ENCODE results near the gene ADGRA1. TPM values are rescaled to one million over a fixed set of nuclear protein-coding genes. Genes with fewer than 3 reads are reported as not detected.

Gene ADGRA1
- total RNA-seq, 4 donors from 2014 or later, result 0.32 TPM; not detected in 3

GRCh38 chr10:133060466-133060865 lies 27.3 kb upstream of the ADGRA1 start:
- ATAC-seq (ENCODE audit: low FRiP score) (no peak), DNase-seq (ENCODE audit: low spot score) (no peak)
- TF ChIP-seq CTCF (IDR thresholded peaks at IDR 0.05), result no peak

GRCh38 chr10:133060881-133061280 lies 26.8 kb upstream of the ADGRA1 start:
- ATAC-seq (ENCODE audit: low FRiP score), result no peak
- TF ChIP-seq CTCF (IDR thresholded peaks at IDR 0.05), result no peak
- no peak for DNase-seq (ENCODE audit: low spot score)

- DNase-seq (ENCODE audit: low spot score), result no peak
- TF ChIP-seq CTCF (IDR thresholded peaks at IDR 0.05), result no peak
Observed at GRCh38 chr10:133061296-133062038, 26.3 kb upstream of the ADGRA1 start.

GRCh38 chr10:133062085-133062484 lies 25.6 kb upstream of the ADGRA1 start:
- TF ChIP-seq CTCF (IDR thresholded peaks at IDR 0.05), result no peak
- ATAC-seq (ENCODE audit: low FRiP score), result no peak
- DNase-seq (ENCODE audit: low spot score), result no peak

More at GRCh38 chr10:133061296-133062038, 26.3 kb upstream of the ADGRA1 start:
- no peak for ATAC-seq (ENCODE audit: low FRiP score)

GRCh38 chr10:133062635-133063034 lies 25.1 kb upstream of the ADGRA1 start:
- ATAC-seq (ENCODE audit: low FRiP score), result no peak

GRCh38 chr10:133067149-133068105 lies 20.3 kb upstream of the ADGRA1 start:
- no peak for TF ChIP-seq CTCF (IDR thresholded peaks at IDR 0.05)
- no peak for DNase-seq (ENCODE audit: low spot score)
- ATAC-seq (ENCODE audit: low FRiP score), result no peak

More at GRCh38 chr10:133062635-133063034, 25.1 kb upstream of the ADGRA1 start:
- no peak for DNase-seq (ENCODE audit: low spot score)
- no peak for TF ChIP-seq CTCF (IDR thresholded peaks at IDR 0.05)
